ENCODE results near the gene ALDH1B1.
"Not testable (repeated sequence)": the region's sequence is repeated elsewhere in the genome, so short reads cannot be mapped to it uniquely, and the experiment has no call there.

The ALDH1B1 gene

GRCh38 chr9:38387751-38388150 lies 4.8 kb upstream of the ALDH1B1 start:
- DNase-seq (ENCODE audit: low spot score): no peak

GRCh38 chr9:38388283-38389223 lies 3.9 kb upstream of the ALDH1B1 start:
- DNase-seq (ENCODE audit: low spot score): no peak

GRCh38 chr9:38389313-38389712 lies 3.2 kb upstream of the ALDH1B1 start:
- DNase-seq (ENCODE audit: low spot score): no peak

GRCh38 chr9:38390442-38390841 lies 2.1 kb upstream of the ALDH1B1 start:
- DNase-seq (ENCODE audit: low spot score): no peak

GRCh38 chr9:38390851-38391250 lies 1.7 kb upstream of the ALDH1B1 start:
- no peak for DNase-seq (ENCODE audit: low spot score)

GRCh38 chr9:38391278-38392118 lies 1.0 kb upstream of the ALDH1B1 start:
- no peak for DNase-seq (ENCODE audit: low spot score)

- no peak for DNase-seq (ENCODE audit: low spot score)
Observed at GRCh38 chr9:38393128-38393796, 760 bp downstream of the ALDH1B1 start.

- DNase-seq (ENCODE audit: low spot score): no peak
Observed at GRCh38 chr9:38394416-38394815, 1.9 kb downstream of the ALDH1B1 start.

- DNase-seq (ENCODE audit: low spot score): no peak
Observed at GRCh38 chr9:38395653-38396370, 3.3 kb downstream of the ALDH1B1 start.

- no peak for DNase-seq (ENCODE audit: low spot score)
Observed at GRCh38 chr9:38396371-38396671, 3.8 kb downstream of the ALDH1B1 start.

GRCh38 chr9:38399191-38399590 lies 6.7 kb downstream of the ALDH1B1 start:
- not testable (repeated sequence) for DNase-seq (ENCODE audit: low spot score)

GRCh38 chr9:38401994-38402393 lies 9.5 kb downstream of the ALDH1B1 start:
- DNase-seq (ENCODE audit: low spot score): no peak

GRCh38 chr9:38404314-38404713 lies 11.8 kb downstream of the ALDH1B1 start:
- no peak for DNase-seq (ENCODE audit: low spot score)

GRCh38 chr9:38405785-38406184 lies 13.3 kb downstream of the ALDH1B1 start:
- DNase-seq (ENCODE audit: low spot score): no peak

GRCh38 chr9:38406476-38407186 lies 14.1 kb downstream of the ALDH1B1 start:
- DNase-seq (ENCODE audit: low spot score): no peak

GRCh38 chr9:38408719-38409118 lies 16.2 kb downstream of the ALDH1B1 start:
- no peak for DNase-seq (ENCODE audit: low spot score)

GRCh38 chr9:38412751-38413150 lies 20.2 kb downstream of the ALDH1B1 start:
- DNase-seq (ENCODE audit: low spot score): no peak

GRCh38 chr9:38413283-38413682 lies 20.8 kb downstream of the ALDH1B1 start:
- DNase-seq (ENCODE audit: low spot score): no peak

- DNase-seq (ENCODE audit: low spot score): no peak
Observed at GRCh38 chr9:38414040-38414723, 21.7 kb downstream of the ALDH1B1 start.

GRCh38 chr9:38415856-38416255 lies 23.4 kb downstream of the ALDH1B1 start:
- DNase-seq (ENCODE audit: low spot score): no peak

GRCh38 chr9:38416461-38416860 lies 24.0 kb downstream of the ALDH1B1 start:
- no peak for DNase-seq (ENCODE audit: low spot score)

Data from HuH-7.5 (cell line).